ENCODE results near the gene AKT1S1. TPM values are rescaled to one million over a fixed set of nuclear protein-coding genes. Genes with fewer than 3 reads are reported as not detected.

AKT1S1 gene
- total and polyA plus RNA-seq, 2 donors (not counting 3 experiments of a cell fraction or from before 2014, with no cell fraction given) = 64.2 to 68.3 TPM

- Histone ChIP-seq H4K20me1 (replicated peaks; ENCODE audit: control insufficient read depth, extremely low read depth, insufficient read depth, low read length) (no peaks in the 10 kb centered on the region), H3K79me2 (ENCODE audit: control insufficient read depth, insufficient read depth, low read length) (peaks cover 15% of the 10 kb centered on the region), H3K4me2 (ENCODE audit: insufficient read depth, low read length) (no peak overlapping the region), H3K27ac (ENCODE audit: insufficient read depth, low read depth, low read length) (no peak overlapping the region), H3K4me1 (ENCODE audit: control insufficient read depth, extremely low read depth, insufficient read depth, low read length) (peaks cover 14% of the 10 kb centered on the region), H3K9ac (replicated peaks; ENCODE audit: extremely low read depth, insufficient read depth, low read length) (no peak overlapping the region), H3K9me1 (replicated peaks; ENCODE audit: control insufficient read depth, extremely low read depth, insufficient read depth, low read length) (no peaks in the 10 kb centered on the region), H3K36me3 (ENCODE audit: control insufficient read depth in 2 of 2, extremely low read depth in 1 of 2, insufficient read depth in 2 of 2, low read length in 2 of 2) (peaks cover 15 to 40% of the 10 kb centered on the region in 2 experiments), H3K4me3 (replicated peaks in 1 of 3; ENCODE audit: insufficient read depth in 1 of 3, low read depth in 1 of 3, low read length in 3 of 3) (no peak overlapping the region), H3K9me3 (replicated peaks; ENCODE audit: control insufficient read depth, insufficient read depth, low read length) (no peaks in the 10 kb centered on the region), H2AFZ (ENCODE audit: low read depth, low read length) (no peak overlapping the region), H3K27me3 (ENCODE audit: control insufficient read depth in 2 of 2, insufficient read depth in 2 of 2, low read length in 2 of 2) (no peaks in the 10 kb centered on the region)
- dilution Hi-C loops (cut with MboI; ENCODE audit: extremely low pct_ligation_motif_present, low sequenced_read_pairs) = no loop called here
- FAIRE-seq (peak; percentile 46), DNase-seq (ENCODE audit: low read depth, low spot score) (no peak)
- no peak for TF ChIP-seq JUN (IDR thresholded peaks at IDR 0.05; ENCODE audit: borderline replicate concordance, insufficient read depth, insufficient read length, low read depth)
- TF ChIP-seq POLR2A (IDR thresholded peaks at IDR 0.05; ENCODE audit: low read depth, low read length) = no peak
- no peak for TF ChIP-seq GATA2 (IDR thresholded peaks at IDR 0.05; ENCODE audit: insufficient read depth, insufficient read length, low read depth, low read length)
- TF ChIP-seq MYC (IDR thresholded peaks at IDR 0.05; ENCODE audit: low read depth, low read length) = no peak
- no peak for TF ChIP-seq MAX (IDR thresholded peaks at IDR 0.05; ENCODE audit: insufficient read depth, insufficient read length)
- TF ChIP-seq CTCF (IDR thresholded peaks at IDR 0.05; ENCODE audit: extremely low read depth in 1 of 2, insufficient read depth in 1 of 2, low read depth in 1 of 2, low read length in 2 of 2) = no peak
- TF ChIP-seq POLR2AphosphoS5 (IDR thresholded peaks at IDR 0.05; ENCODE audit: insufficient read depth, low read depth, low read length) = no peak
- no peak for TF ChIP-seq EZH2 (IDR thresholded peaks at IDR 0.05; ENCODE audit: borderline replicate concordance, low read depth, low read length, severe bottlenecking)
- TF ChIP-seq FOS (IDR thresholded peaks at IDR 0.05; ENCODE audit: borderline replicate concordance, insufficient read depth, low read length) = no peak
- intact Hi-C loops (cut with micrococcal nuclease) = loop anchor here (5.0 kb wide), 1 partner anchor 427 kb away; the partner anchor contains the start of genes ALDH16A1 and PIH1D1
- BruUV-seq (replicated peaks) = no TSS peak
- ChIA-PET CTCF (no interaction called here), POLR2A (interaction anchor here (0.6 kb wide), 1 partner anchor 17 kb away, joined by 3 read pairs; the partner anchor contains the start of gene IL4I1)
These were observed 2.2 kb upstream of the AKT1S1 start for GRCh38 chr19:49879243-49879963.

Data from endothelial cell of umbilical vein (primary cell).